AG04450 (cell line): ENCODE data around the gene TMEM238. TPM values are rescaled to one million over a fixed set of nuclear protein-coding genes. Genes with fewer than 3 reads are reported as not detected.
"Not testable (repeated sequence)": the region's sequence is repeated elsewhere in the genome, so short reads cannot be mapped to it uniquely, and the experiment has no call there.

Source experiments
- CTCF ChIA-PET: fragments of 300-600, 350-600 bp; formaldehyde crosslinking; extraction: SDS; loops from one replicate; lab custom pipeline; 2022; ENCODE audit warnings: antibody characterized with exemption, inconsistent platforms; lab: Charles Lee
- POLR2A ChIA-PET: fragments of 350-600 bp; formaldehyde crosslinking; extraction: SDS; loops from one replicate; lab custom pipeline; 2021; ENCODE audit warnings: antibody characterized with exemption, inconsistent platforms; lab: Yijun Ruan, JAX
- DNase-seq: peaks from one replicate; pipeline ENCODE4 v3.0.0-alpha.2; 2011; ENCODE audit warnings: low read depth, low spot score
- H3K27ac ChIP-seq: one replicate; pipeline ENCODE4 v1.5.1; 2012; ENCODE audit warnings: low read depth, low read length, control low read depth
- H3K27me3 ChIP-seq: one replicate; pipeline ENCODE4 v1.6.0; 2012; ENCODE audit warnings: low read length; ENCODE audit not compliant: control insufficient read depth, insufficient read depth
- H3K4me3 ChIP-seq: 2 replicates; pipeline ENCODE4 v1.5.1; 2011; ENCODE audit warnings: mild to moderate bottlenecking, low read depth, low read length, control low read depth
- H3K9me3 ChIP-seq: 2 replicates; pipeline ENCODE4 v1.5.1; 2012; ENCODE audit warnings: low read length; ENCODE audit not compliant: control insufficient read depth, insufficient read depth
- CTCF ChIP-seq: IDR thresholded peaks from 2 replicates; pipeline ENCODE4 v1.5.1; 2011; ENCODE audit warnings: low read depth, low read length, control low read depth, inconsistent platforms
- polyA plus RNA-seq: library from polyadenylated mRNA; depleted of rRNA; stranded (reverse); fragments of >200 nt; gene quantifications from 2 replicates; pipeline ENCODE4 v1.2.3, GENCODE V29; 2011

TMEM238 gene
- polyA plus RNA-seq, 1 experiment = not detected

GRCh38 chr19:55402509-55402908, 18.4 kb upstream of the TMEM238 start:
- no peak for TF ChIP-seq CTCF
- H3K4me3 ChIP-seq = no peak overlapping the region
- H3K9me3 ChIP-seq = no peaks in the 10 kb centered on the region
- no peak for DNase-seq
- H3K27me3 ChIP-seq = no peaks in the 10 kb centered on the region
- ChIA-PET CTCF (no interaction called here), POLR2A (no interaction called here)
- H3K27ac ChIP-seq = no peak overlapping the region

- H3K27ac ChIP-seq = not testable (repeated sequence)
Measured at GRCh38 chr19:55401390-55401789, 17.3 kb upstream of the TMEM238 start.

GRCh38 chr19:55400281-55401087, 16.4 kb upstream of the TMEM238 start:
- H3K4me3 ChIP-seq = no peak overlapping the region
- POLR2A ChIA-PET = interaction anchor here (1.0 to 1.2 kb wide), 2 partner anchors 9 to 11 kb away, joined by 4 to 5 read pairs; no protein-coding TSS in a partner anchor
- H3K9me3 ChIP-seq = no peaks in the 10 kb centered on the region
- CTCF ChIA-PET = interaction anchor here (0.6 to 1.0 kb wide), 3 partner anchors 67 to 259 kb away, joined by 3 read pairs; no protein-coding TSS in a partner anchor
- no peak for TF ChIP-seq CTCF
- DNase-seq = no peak
- H3K27ac ChIP-seq = peak overlapping the region; percentile 11
- H3K27me3 ChIP-seq = no peaks in the 10 kb centered on the region

More at GRCh38 chr19:55401390-55401789, 17.3 kb upstream of the TMEM238 start:
- H3K27me3 ChIP-seq, POLR2A ChIA-PET, H3K4me3 ChIP-seq, DNase-seq, H3K9me3 ChIP-seq: not testable (repeated sequence)
- CTCF ChIA-PET = interaction anchor here (0.6 to 0.7 kb wide), 2 partner anchors 66 to 260 kb away, joined by 3 read pairs; no protein-coding TSS in a partner anchor

- Histone ChIP-seq H3K4me3 (no peak overlapping the region), H3K9me3 (no peaks in the 10 kb centered on the region), H3K27me3 (no peaks in the 10 kb centered on the region), H3K27ac (no peak overlapping the region)
- DNase-seq = no peak
- POLR2A ChIA-PET = interaction anchor here (3.0 kb wide), 1 partner anchor 9 kb away, joined by 24 read pairs; the partner anchor contains the start of gene UBE2S
- TF ChIP-seq CTCF = no peak
- CTCF ChIA-PET = no interaction called here
Measured at GRCh38 chr19:55398200-55398925, 14.3 kb upstream of the TMEM238 start.

GRCh38 chr19:55392820-55393761, 9.0 kb upstream of the TMEM238 start:
- POLR2A ChIA-PET = interaction anchor here (0.6 to 10.3 kb wide), 5 partner anchors 12 to 227 kb away, joined by 3 to 93 read pairs (median 7); partner anchors contain the start of gene UBE2S
- no peak overlapping the region for H3K4me3 ChIP-seq
- TF ChIP-seq CTCF = no peak
- H3K27ac ChIP-seq = no peak overlapping the region
- H3K27me3 ChIP-seq = no peaks in the 10 kb centered on the region
- H3K9me3 ChIP-seq = no peaks in the 10 kb centered on the region
- CTCF ChIA-PET = interaction anchor here (0.6 kb wide), 1 partner anchor 254 kb away, joined by 3 read pairs; no protein-coding TSS in a partner anchor
- no peak for DNase-seq
